ENCODE data around the gene RPS3A. TPM values are rescaled to one million over a fixed set of nuclear protein-coding genes. Genes with fewer than 3 reads are reported as not detected.

Gene RPS3A
- polyA plus RNA-seq, 1 experiment, result 1,382 TPM

GRCh38 chr4:151144329-151145072 lies 45.1 kb downstream of the RPS3A start:
- ChIA-PET CTCF (interaction anchor here (0.5 to 1.4 kb wide), 3 partner anchors 16 to 398 kb away, joined by 3 to 4 read pairs (median 3); no protein-coding TSS in a partner anchor), POLR2A (no interaction called here)
- Histone ChIP-seq H3K4me3 (ENCODE audit: low read depth, low read length) (no peak overlapping the region), H3K36me3 (ENCODE audit: control insufficient read depth, insufficient read depth, low read length) (peaks cover 1% of the 10 kb centered on the region; the same call in 1 of the 2 replicates), H3K27me3 (ENCODE audit: control insufficient read depth, insufficient read depth, low read length) (no peaks in the 10 kb centered on the region)
- DNase-seq (ENCODE audit: low read depth), result no peak
- TF ChIP-seq CTCF (IDR thresholded peaks at IDR 0.05; ENCODE audit: insufficient read depth, low read depth, low read length), result no peak

- TF ChIP-seq CTCF (IDR thresholded peaks at IDR 0.05; ENCODE audit: insufficient read depth, low read depth, low read length), result no peak
- no peak for DNase-seq (ENCODE audit: low read depth)
- ChIA-PET CTCF (interaction anchor here (1.0 kb wide), 2 partner anchors 18 to 19 kb away, joined by 3 read pairs; no protein-coding TSS in a partner anchor), POLR2A (no interaction called here)
- peaks cover 1% of the 10 kb centered on the region; the same call in 1 of the 2 replicates for H3K36me3 ChIP-seq (ENCODE audit: control insufficient read depth, insufficient read depth, low read length)
- H3K4me3 ChIP-seq (ENCODE audit: low read depth, low read length), result no peak overlapping the region
- no peaks in the 10 kb centered on the region for H3K27me3 ChIP-seq (ENCODE audit: control insufficient read depth, insufficient read depth, low read length)
Measured at GRCh38 chr4:151147000-151147399, 47.6 kb downstream of the RPS3A start.

- POLR2A ChIA-PET, result no interaction called here
- DNase-seq (ENCODE audit: low read depth), result no peak
- no peak overlapping the region for H3K4me3 ChIP-seq (ENCODE audit: low read depth, low read length)
- H3K36me3 ChIP-seq (ENCODE audit: control insufficient read depth, insufficient read depth, low read length), result peaks cover 1% of the 10 kb centered on the region; the same call in 1 of the 2 replicates
- TF ChIP-seq CTCF (IDR thresholded peaks at IDR 0.05; ENCODE audit: insufficient read depth, low read depth, low read length), result no peak
- CTCF ChIA-PET, result interaction anchor here (0.5 to 1.9 kb wide), 6 partner anchors 9 to 130 kb away, joined by 3 to 6 read pairs (median 3); partner anchors contain the start of gene PRSS48
- no peaks in the 10 kb centered on the region for H3K27me3 ChIP-seq (ENCODE audit: control insufficient read depth, insufficient read depth, low read length)
Measured at GRCh38 chr4:151148261-151148660, 48.8 kb downstream of the RPS3A start.

- CTCF ChIA-PET, result interaction anchor here (0.9 to 1.0 kb wide), 2 partner anchors 9 to 126 kb away, joined by 3 to 4 read pairs; partner anchors contain the start of gene PRSS48
Measured at GRCh38 chr4:151150821-151151580, 51.6 kb downstream of the RPS3A start.

More at GRCh38 chr4:151150821-151151580, 51.6 kb downstream of the RPS3A start:
- no peak overlapping the region for H3K4me3 ChIP-seq (ENCODE audit: low read depth, low read length)
- no peaks in the 10 kb centered on the region for H3K27me3 ChIP-seq (ENCODE audit: control insufficient read depth, insufficient read depth, low read length)
- no peak for TF ChIP-seq CTCF (IDR thresholded peaks at IDR 0.05; ENCODE audit: insufficient read depth, low read depth, low read length)
- no peak for DNase-seq (ENCODE audit: low read depth)
- no peaks in the 10 kb centered on the region for H3K36me3 ChIP-seq (ENCODE audit: control insufficient read depth, insufficient read depth, low read length)
- POLR2A ChIA-PET, result interaction anchor here (0.6 kb wide), 1 partner anchor 11 kb away, joined by 3 read pairs; no protein-coding TSS in a partner anchor
